OCI-LY7 (cell line): ENCODE measurements around the gene RNF220.

ENCODE experiments used
- CTCF ChIP-seq: fragments of 200-600 bp; sonication (generic); conservative IDR thresholded peaks from 2 replicates; pipeline ENCODE4 v1.5.1; 2014; ENCODE audit warnings: mild to moderate bottlenecking, antibody characterized with exemption, low read length, moderate library complexity, mixed read lengths
- EZH2phosphoT487 ChIP-seq: fragments of 200-600 bp; sonication (generic); IDR thresholded peaks from 2 replicates; pipeline ENCODE4 v1.6.1; 2018; ENCODE audit warnings: low read depth, borderline replicate concordance, mild to moderate bottlenecking, mixed run types, antibody characterized with exemption, low read length, moderate library complexity, mixed read lengths

GRCh38 chr1:44613941-44614340, 208.9 kb downstream of the RNF220 start:
- TF ChIP-seq CTCF = no peak
- TF ChIP-seq EZH2phosphoT487 = no peak
